ENCODE results near the gene PRKCH.

The PRKCH gene

GRCh38 chr14:61364243-61364642, 42.9 kb downstream of the PRKCH start:
- TF ChIP-seq SIN3A (IDR thresholded peaks at IDR 0.05; ENCODE audit: borderline replicate concordance, insufficient read depth, low read length) = no peak
- TF ChIP-seq, protein P1, sequence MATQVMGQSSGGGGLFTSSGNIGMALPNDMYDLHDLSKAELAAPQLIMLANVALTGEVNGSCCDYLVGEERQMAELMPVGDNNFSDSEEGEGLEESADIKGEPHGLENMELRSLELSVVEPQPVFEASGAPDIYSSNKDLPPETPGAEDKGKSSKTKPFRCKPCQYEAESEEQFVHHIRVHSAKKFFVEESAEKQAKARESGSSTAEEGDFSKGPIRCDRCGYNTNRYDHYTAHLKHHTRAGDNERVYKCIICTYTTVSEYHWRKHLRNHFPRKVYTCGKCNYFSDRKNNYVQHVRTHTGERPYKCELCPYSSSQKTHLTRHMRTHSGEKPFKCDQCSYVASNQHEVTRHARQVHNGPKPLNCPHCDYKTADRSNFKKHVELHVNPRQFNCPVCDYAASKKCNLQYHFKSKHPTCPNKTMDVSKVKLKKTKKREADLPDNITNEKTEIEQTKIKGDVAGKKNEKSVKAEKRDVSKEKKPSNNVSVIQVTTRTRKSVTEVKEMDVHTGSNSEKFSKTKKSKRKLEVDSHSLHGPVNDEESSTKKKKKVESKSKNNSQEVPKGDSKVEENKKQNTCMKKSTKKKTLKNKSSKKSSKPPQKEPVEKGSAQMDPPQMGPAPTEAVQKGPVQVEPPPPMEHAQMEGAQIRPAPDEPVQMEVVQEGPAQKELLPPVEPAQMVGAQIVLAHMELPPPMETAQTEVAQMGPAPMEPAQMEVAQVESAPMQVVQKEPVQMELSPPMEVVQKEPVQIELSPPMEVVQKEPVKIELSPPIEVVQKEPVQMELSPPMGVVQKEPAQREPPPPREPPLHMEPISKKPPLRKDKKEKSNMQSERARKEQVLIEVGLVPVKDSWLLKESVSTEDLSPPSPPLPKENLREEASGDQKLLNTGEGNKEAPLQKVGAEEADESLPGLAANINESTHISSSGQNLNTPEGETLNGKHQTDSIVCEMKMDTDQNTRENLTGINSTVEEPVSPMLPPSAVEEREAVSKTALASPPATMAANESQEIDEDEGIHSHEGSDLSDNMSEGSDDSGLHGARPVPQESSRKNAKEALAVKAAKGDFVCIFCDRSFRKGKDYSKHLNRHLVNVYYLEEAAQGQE (IDR thresholded peaks at IDR 0.05; ENCODE audit: insufficient read depth in 1 of 2, low read depth in 2 of 2, low read length in 2 of 2) = no peak
- no peak for TF ChIP-seq POLR2AphosphoS5 (IDR thresholded peaks at IDR 0.05; ENCODE audit: low read depth, low read length)
- TF ChIP-seq TAF1 (IDR thresholded peaks at IDR 0.05; ENCODE audit: borderline replicate concordance, insufficient read depth, low read length) = no peak
- TF ChIP-seq FOXP2 (optimal IDR thresholded peaks at IDR 0.05; ENCODE audit: borderline replicate concordance, extremely low read depth, extremely low read length, insufficient read depth) = no peak

- TF ChIP-seq POLR2AphosphoS5 (IDR thresholded peaks at IDR 0.05; ENCODE audit: low read depth, low read length) = no peak
- no peak for TF ChIP-seq TAF1 (IDR thresholded peaks at IDR 0.05; ENCODE audit: borderline replicate concordance, insufficient read depth, low read length)
- TF ChIP-seq, protein P1 (IDR thresholded peaks at IDR 0.05; ENCODE audit: insufficient read depth in 1 of 2, low read depth in 2 of 2, low read length in 2 of 2) = no peak
- TF ChIP-seq SIN3A (IDR thresholded peaks at IDR 0.05; ENCODE audit: borderline replicate concordance, insufficient read depth, low read length) = no peak
- TF ChIP-seq FOXP2 (optimal IDR thresholded peaks at IDR 0.05; ENCODE audit: borderline replicate concordance, extremely low read depth, extremely low read length, insufficient read depth) = no peak
Measured at GRCh38 chr14:61365667-61366212, 44.4 kb downstream of the PRKCH start.

- TF ChIP-seq FOXP2 (optimal IDR thresholded peaks at IDR 0.05; ENCODE audit: borderline replicate concordance, extremely low read depth, extremely low read length, insufficient read depth) (no peak), TAF1 (IDR thresholded peaks at IDR 0.05; ENCODE audit: borderline replicate concordance, insufficient read depth, low read length) (no peak), POLR2AphosphoS5 (IDR thresholded peaks at IDR 0.05; ENCODE audit: low read depth, low read length) (no peak), SIN3A (IDR thresholded peaks at IDR 0.05; ENCODE audit: borderline replicate concordance, insufficient read depth, low read length) (no peak)
- TF ChIP-seq, protein P1 (IDR thresholded peaks at IDR 0.05; ENCODE audit: insufficient read depth in 1 of 2, low read depth in 2 of 2, low read length in 2 of 2) = no peak
Measured at GRCh38 chr14:61368114-61368710, 46.8 kb downstream of the PRKCH start.

- no peak for TF ChIP-seq SIN3A (IDR thresholded peaks at IDR 0.05; ENCODE audit: borderline replicate concordance, insufficient read depth, low read length)
- no peak for TF ChIP-seq POLR2AphosphoS5 (IDR thresholded peaks at IDR 0.05; ENCODE audit: low read depth, low read length)
- TF ChIP-seq TAF1 (IDR thresholded peaks at IDR 0.05; ENCODE audit: borderline replicate concordance, insufficient read depth, low read length) = no peak
- no peak for TF ChIP-seq FOXP2 (optimal IDR thresholded peaks at IDR 0.05; ENCODE audit: borderline replicate concordance, extremely low read depth, extremely low read length, insufficient read depth)
- TF ChIP-seq, protein P1 (IDR thresholded peaks at IDR 0.05; ENCODE audit: insufficient read depth in 1 of 2, low read depth in 2 of 2, low read length in 2 of 2) = no peak
Measured at GRCh38 chr14:61368781-61369453, 47.5 kb downstream of the PRKCH start.
